Measurements from ENCODE around the gene FXYD7. TPM values are rescaled to one million over a fixed set of nuclear protein-coding genes. Genes with fewer than 3 reads are reported as not detected.
"Not testable (repeated sequence)": the region's sequence is repeated elsewhere in the genome, so short reads cannot be mapped to it uniquely, and the experiment has no call there.

Gene FXYD7
- total RNA-seq, 1 experiment from 2014 or later = not detected

DNA sequence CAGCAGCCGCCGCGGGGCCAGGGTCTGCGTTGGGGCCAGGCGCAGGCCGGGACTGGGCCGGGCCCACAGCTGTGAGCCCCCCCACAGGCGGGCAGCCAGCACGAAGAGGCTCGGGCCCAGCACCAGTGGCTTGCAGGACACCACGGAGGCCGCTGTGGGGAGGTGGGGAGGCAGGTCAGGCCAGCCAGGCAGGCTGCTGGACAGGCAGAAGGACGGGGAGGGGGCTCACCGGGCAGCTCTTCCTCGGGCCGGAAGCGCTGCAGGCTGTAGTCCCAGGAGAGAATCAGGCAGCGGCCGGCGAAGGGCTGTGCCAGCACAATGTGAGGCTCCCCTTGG is 16.5 kb upstream of the FXYD7 start:
- no peak for DNase-seq (ENCODE audit: low spot score)

DNA sequence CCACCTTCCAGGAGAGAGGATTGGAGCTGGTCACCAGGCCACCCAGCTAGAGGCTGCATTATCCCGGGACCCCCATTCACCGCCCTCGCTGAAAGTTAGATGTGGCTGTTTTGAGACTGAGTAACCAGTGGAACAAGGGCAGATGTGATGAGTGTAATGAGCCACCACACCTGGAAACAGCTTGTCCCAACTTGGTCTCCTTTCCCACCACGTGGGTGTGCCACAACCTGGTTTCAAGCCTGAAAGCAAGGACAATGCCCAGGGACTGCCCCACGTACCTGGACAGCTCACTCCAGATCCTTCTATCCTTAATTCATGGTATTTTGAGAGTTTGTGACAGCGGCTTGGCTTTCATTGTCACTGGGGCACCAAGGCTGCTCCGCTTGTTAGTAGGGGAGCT is 15.2 kb upstream of the FXYD7 start:
- DNase-seq (ENCODE audit: low spot score) = no peak

- DNase-seq (ENCODE audit: low spot score) = no peak
These were observed 14.5 kb upstream of the FXYD7 start for GRCh38 chr19:35128398-35129057.

DNA sequence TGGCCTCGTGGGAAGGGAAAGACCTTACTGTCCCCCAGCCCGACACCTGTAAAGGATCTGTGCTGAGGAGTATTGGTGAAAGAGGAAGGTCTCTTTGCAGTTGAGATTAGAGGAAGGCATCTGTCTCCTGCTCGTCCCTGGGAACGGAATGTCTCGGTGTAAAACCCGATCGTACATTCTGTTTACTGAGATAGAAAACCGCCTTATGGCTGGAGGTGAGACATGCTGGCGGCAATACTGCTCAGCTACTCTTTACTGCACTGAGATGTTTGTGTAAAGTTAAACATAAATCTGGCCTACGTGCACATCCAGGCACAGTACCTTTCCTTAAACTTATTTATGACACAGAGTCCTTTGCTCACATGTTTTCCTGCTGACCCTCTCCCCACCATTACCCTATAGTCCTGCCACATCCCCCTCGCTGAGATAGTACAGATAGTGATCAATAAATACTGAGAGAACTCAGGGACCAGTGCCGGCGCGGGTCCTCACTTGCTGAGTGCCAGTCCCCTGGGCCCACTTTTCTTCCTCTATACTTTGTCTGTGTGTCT is 13.3 kb upstream of the FXYD7 start:
- DNase-seq (ENCODE audit: low spot score) = not testable (repeated sequence)

- DNase-seq (ENCODE audit: low spot score) = no peak
These were observed 12.0 kb upstream of the FXYD7 start for GRCh38 chr19:35130761-35131720.

DNA sequence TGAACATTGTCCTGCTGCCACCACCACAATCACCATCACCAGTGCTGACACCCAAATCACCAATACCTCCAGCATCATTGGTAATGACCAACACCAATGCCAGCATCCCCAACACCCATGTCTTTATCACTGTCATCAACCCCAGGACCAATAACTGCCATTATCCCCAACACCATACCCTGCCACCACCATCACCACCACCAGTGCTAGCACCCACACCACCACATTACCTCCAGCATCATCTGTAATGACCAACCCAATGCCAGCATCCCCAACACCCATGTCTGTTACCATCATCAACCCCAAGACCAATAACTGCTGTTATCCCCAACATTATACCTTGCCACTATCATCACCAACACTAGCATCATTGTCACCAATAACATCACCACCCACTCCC is 10.8 kb upstream of the FXYD7 start:
- DNase-seq (ENCODE audit: low spot score) = no peak

DNA sequence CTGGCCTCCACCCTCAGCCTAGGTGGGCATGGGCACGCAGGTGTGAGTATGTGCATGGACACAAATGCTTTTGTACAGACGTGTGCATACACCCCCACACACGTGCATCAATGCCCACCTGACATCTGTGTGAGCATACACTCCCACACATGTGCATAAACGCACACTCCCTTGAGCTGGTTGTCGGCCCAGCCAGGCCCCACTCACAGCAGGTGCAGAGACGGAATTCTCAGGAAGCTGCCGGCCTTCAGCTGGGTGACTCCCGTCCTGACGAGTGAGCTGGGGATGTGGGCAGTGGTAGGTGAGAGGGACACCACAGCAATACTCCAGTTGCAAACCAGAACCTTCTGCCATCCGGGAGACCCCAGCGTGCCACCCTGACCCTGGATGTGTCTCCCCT is 9.2 kb upstream of the FXYD7 start:
- no peak for DNase-seq (ENCODE audit: low spot score)

- no peak for DNase-seq (ENCODE audit: low spot score)
These were observed 8.3 kb upstream of the FXYD7 start, which contains the start of gene LGI4 for GRCh38 chr19:35134601-35135242. Gene LGI4 (minus strand): TSS chr19:35135059. CDS start chr19:35134680, 379 bp downstream.

DNA sequence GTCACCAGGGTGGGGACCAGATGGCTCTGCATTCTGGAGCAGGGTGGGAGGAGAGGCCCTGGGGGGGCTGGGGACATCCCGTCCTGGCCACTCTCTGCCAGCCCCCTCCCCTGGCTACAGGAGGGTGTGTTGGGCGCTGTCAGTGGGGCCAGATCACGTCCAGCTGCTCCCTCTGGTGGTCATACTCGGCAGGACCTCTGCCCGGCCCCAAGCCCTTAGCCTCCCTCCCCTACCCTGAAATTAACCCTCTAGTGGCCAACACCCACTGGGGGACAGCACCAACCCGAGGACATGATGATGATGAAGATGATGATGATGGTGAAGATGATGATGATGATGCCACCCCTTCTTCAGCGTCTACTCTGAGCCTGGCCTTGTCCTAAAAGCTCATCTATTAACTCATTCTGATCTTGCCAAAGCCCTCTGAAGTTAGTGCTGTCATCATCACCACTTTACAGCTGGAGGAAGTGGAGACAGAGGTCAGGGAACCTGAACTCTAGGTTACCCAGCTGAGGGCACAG is 7.6 kb upstream of the FXYD7 start:
- DNase-seq (ENCODE audit: low spot score) = peak; percentile 86

DNA sequence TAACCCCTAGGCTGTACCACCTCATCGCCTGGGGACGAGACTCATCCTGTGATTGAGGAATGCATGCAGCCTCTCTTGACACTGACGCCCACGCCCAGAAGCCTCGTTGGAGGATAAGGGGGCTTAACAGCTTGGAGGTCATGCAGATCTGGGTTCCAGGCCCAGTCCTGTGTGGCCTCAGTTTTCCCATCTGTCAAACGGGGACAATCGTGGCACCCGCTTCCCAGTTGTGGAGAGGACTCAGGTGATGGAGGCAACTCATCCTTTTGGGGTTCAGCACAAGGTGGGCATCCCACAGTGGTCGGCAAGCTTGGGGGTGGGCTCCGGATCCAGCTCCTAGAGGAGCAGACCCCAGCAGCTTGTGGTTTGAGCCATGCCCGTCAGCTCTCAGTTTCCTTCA is 6.8 kb upstream of the FXYD7 start:
- no peak for DNase-seq (ENCODE audit: low spot score)

DNA sequence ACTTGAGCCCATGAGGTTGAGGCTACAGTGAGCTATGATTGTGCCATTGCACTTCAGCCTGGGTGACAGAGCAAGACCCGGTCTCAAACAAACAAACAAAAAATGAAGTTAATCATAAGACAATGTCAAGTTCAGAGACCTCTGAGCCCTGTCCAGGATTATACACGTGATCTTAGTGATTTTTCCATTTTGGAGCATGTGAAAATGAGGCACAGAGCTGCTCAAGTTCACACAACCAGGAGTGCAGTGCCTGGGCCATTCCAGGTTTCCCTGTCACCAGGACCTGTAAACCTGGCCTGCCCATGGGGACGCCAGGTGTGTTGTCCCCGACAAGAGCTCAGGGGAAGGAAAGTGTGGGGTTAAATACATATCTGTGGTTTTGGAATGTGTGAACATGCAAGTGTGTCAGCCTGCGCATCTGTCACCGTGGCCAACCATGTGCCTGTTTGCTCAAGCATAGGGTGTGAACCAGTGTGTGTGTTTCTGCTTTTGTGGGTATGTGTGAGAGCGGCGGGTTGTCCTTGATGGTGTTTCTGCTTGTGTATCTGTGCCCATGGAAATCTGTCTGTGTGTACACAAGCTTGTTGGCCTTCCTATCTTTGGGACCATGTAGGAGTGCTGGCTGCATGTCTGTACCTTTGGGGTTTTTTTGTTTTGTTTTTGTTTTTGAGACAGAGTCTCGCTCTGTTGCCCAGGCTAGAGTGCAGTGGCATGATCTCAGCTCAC is 5.9 kb upstream of the FXYD7 start:
- DNase-seq (ENCODE audit: low spot score) = no peak

DNA sequence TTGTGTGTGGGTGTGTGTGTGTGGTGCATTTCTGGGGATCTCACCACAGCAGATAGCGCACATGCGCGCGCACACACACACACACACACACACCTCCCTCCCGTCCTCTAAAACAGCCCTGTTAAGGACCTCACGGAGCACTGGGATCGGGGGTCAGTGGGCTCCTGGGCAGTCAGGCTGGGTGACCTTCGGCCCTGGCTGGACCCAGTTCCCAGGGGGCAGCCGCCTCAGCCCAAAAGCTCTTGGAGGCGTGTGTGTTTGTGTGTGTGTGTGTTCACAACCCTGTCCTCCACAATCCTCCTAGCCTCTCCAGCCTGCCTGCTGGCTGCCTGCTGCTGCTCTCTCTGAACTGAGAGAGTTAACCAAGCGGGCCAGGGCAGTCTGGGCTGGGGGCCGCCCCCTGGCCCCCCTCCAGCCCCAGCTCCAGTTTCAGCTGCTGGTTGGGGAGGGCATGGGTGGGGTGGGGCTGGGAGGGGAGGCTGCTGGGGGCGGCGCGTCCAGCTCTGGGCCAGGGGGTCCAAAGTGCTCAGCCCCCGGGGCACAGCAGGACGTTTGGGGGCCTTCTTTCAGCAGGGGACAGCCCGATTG is 4.7 kb upstream of the FXYD7 start, which contains the start of gene FXYD1:
FXYD1 (plus strand) TSS at position 520 of the 588 bp plus-strand sequence. CDS start 1,256 bp downstream, outside the sequence.
- no peak for DNase-seq (ENCODE audit: low spot score)

- no peak for DNase-seq (ENCODE audit: low spot score)
These were observed 2.7 kb upstream of the FXYD7 start for GRCh38 chr19:35140207-35140961.

- DNase-seq (ENCODE audit: low spot score) = peak; percentile 90
These were observed 1.9 kb upstream of the FXYD7 start for GRCh38 chr19:35140962-35141836.

GRCh38 chr19:35141837-35142605 is 1.0 kb upstream of the FXYD7 start:
- DNase-seq (ENCODE audit: low spot score) = no peak

- no peak for DNase-seq (ENCODE audit: low spot score)
These were observed 337 bp upstream of the FXYD7 start for GRCh38 chr19:35142606-35143230.

DNA sequence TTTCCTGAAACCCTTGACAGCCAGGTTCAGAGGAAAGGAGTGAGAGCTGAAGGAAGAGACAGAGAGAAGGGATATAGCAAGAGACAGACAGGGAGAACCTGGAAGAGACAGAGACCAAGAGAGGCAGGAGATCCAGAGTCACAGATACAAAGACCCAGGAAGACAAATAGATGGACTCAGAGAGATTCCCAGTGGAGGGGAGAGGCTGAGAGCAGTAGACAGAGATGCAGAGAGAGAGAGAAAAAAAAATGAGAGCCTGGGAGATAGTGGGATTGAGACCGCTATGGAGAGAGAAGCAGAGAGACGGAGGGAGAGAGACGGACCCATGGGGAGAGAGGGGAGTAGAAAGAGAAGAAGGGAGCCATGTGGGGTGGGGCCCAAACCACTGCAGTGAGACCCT is 763 bp downstream of the FXYD7 start:
- no peak for DNase-seq (ENCODE audit: low spot score)

GRCh38 chr19:35144259-35144599 is 1.2 kb downstream of the FXYD7 start:
- DNase-seq (ENCODE audit: low spot score) = no peak
